PC-3 (cell line): ENCODE results near the gene GAL. TPM values are rescaled to one million over a fixed set of nuclear protein-coding genes. Genes with fewer than 3 reads are reported as not detected.

ENCODE experiments used
- ATAC-seq: fragments of 200-7000 bp; cut with Tn5 transposase; 2 replicates; pipeline ENCODE4 v1.9.1; 2020; ENCODE audit warnings: mild to moderate bottlenecking, moderate library complexity
- BruUV-seq: library from RNA; stranded (reverse); fragments of 400-500 nt; replicated peaks from 2 replicates; lab custom pipeline; 2021; lab: Mats Ljungman, UMichigan
- CTCF ChIA-PET: fragments of 300-600 bp; sonication (Branson Sonifier 250); formaldehyde crosslinking; loops from one replicate; lab custom pipeline; 2022; ENCODE audit warnings: antibody characterized with exemption; lab: Charles Lee
- POLR2A ChIA-PET: fragments of 300-600 bp; sonication (Branson Sonifier 250); formaldehyde crosslinking; loops from one replicate; lab custom pipeline; 2022; ENCODE audit warnings: antibody characterized with exemption; ENCODE audit not compliant: unreplicated experiment; lab: Charles Lee
- DNase-seq: peaks from one replicate; pipeline ENCODE4 v3.0.0-alpha.2; 2015
- H2AFZ ChIP-seq: fragments of 300-600 bp; sonication (generic); 2 replicates; pipeline ENCODE4 v1.6.0; 2016; ENCODE audit warnings: antibody characterized with exemption, low read length
- H3F3A ChIP-seq: fragments of 300-600 bp; sonication (generic); one replicate; pipeline ENCODE4 v1.6.0; 2017; ENCODE audit warnings: antibody characterized with exemption, low read length, control low read depth, mild to moderate bottlenecking; ENCODE audit not compliant: unreplicated experiment
- H3K27ac ChIP-seq: fragments of 300-600 bp; sonication (generic); 2 replicates; pipeline ENCODE4 v1.5.1; 2016; ENCODE audit warnings: mild to moderate bottlenecking, low read length
- H3K27me3 ChIP-seq: fragments of 300-600 bp; sonication (generic); 2 replicates; pipeline ENCODE4 v1.6.1; 2016; ENCODE audit warnings: low read length, mixed read lengths
- H3K36me3 ChIP-seq: fragments of 300-600 bp; sonication (generic); 2 replicates; pipeline ENCODE4 v1.6.1; 2016; ENCODE audit warnings: low read depth, mixed run types, low read length, mixed read lengths
- H3K4me1 ChIP-seq: fragments of 300-600 bp; sonication (generic); 2 replicates; pipeline ENCODE4 v1.5.1; 2016; ENCODE audit warnings: low read length; ENCODE audit not compliant: insufficient read depth
- H3K4me2 ChIP-seq: fragments of 300-600 bp; sonication (generic); 2 replicates; pipeline ENCODE4 v1.6.0; 2016; ENCODE audit warnings: low read length
- H3K4me3 ChIP-seq: fragments of 300-600 bp; sonication (generic); 2 replicates; pipeline ENCODE4 v1.5.1; 2016; ENCODE audit warnings: mild to moderate bottlenecking, low read length, mixed read lengths
- H3K79me2 ChIP-seq: fragments of 300-600 bp; sonication (generic); 2 replicates; pipeline ENCODE4 v1.6.1; 2017; ENCODE audit warnings: low read length, mixed read lengths
- H3K9ac ChIP-seq: fragments of 300-600 bp; sonication (generic); 2 replicates; pipeline ENCODE4 v1.6.0; 2016; ENCODE audit warnings: mild to moderate bottlenecking, low read length
- H3K9me2 ChIP-seq: fragments of 300-600 bp; sonication (generic); replicated peaks from 2 replicates; pipeline ENCODE4 v1.6.1; 2016; ENCODE audit warnings: mixed run types, low read length, mixed read lengths
- H3K9me3 ChIP-seq: fragments of 300-600 bp; sonication (generic); 2 replicates; pipeline ENCODE4 v1.6.1; 2016; ENCODE audit warnings: low read length, mixed read lengths
- H4K20me1 ChIP-seq: fragments of 300-600 bp; sonication (generic); 2 replicates; pipeline ENCODE4 v1.6.1; 2016; ENCODE audit warnings: low read length, mixed read lengths
- CTCF ChIP-seq: fragments of 300-600 bp; sonication (generic); conservative IDR thresholded peaks from 2 replicates; pipeline ENCODE4 v1.5.1; 2017; ENCODE audit warnings: antibody characterized with exemption, low read depth, mild to moderate bottlenecking, low read length
- EZH2 ChIP-seq: fragments of 300-600 bp; sonication (generic); IDR thresholded peaks from one replicate; pipeline ENCODE4 v1.6.1; 2017; ENCODE audit warnings: antibody characterized with exemption, mild to moderate bottlenecking, low read length; ENCODE audit not compliant: unreplicated experiment
- EZH2phosphoT487 ChIP-seq: fragments of 300-600 bp; sonication (generic); IDR thresholded peaks from 2 replicates; pipeline ENCODE4 v1.6.1; 2018; ENCODE audit warnings: mild to moderate bottlenecking, antibody characterized with exemption, low read length, borderline replicate concordance
- intact Hi-C: fragments of 100-400 bp; cut with micrococcal nuclease; formaldehyde crosslinking; loops from 2 replicates; pipeline ENCODE4 v1.9.0; 2023
- total RNA-seq: library from RNA; depleted of rRNA; stranded (reverse); fragments of >200 nt; gene quantifications from 2 replicates; pipeline ENCODE4 v1.2.3, GENCODE V29; 2014

GAL gene
- total RNA-seq, 1 experiment from 2014 or later = 32.2 TPM

DNA sequence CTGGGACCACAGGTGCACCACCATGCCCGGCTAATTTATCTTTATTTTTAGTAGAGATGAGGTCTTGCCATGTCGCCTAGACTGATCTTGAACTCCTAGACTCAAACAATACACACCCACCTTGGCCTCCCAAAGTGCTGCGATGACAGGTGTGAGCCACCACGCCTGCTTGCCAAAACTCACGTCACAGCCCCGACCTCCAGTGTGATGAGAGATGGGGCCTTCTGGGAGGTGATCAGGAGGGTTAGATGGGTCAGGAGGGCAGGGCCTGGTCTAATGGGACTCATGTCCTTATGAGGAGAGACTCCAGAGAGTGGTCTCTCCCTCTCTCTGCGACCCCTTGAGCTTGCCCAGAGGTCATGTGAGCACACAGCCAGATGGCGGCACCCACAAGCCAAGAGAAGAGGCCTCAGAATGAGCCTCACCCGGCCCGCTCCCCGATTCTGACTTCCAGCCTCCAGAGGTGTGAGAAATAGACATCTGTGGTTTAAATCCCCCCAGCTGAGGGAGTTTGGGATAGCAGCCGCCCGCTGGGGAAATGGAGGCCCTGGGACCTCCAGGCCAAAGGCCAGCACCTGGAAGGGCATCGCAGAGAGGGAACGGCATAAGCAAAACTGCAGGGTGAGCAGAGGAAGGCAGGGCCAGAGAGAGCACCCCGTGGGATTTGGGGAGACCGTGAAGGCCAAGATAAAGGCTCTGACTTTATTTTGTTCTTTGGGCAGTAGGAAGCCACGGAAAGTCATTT, 24.1 kb upstream of the GAL start:
- H3K9me3 ChIP-seq = no peaks in the 10 kb centered on the region
- H3K27ac ChIP-seq = no peak overlapping the region
- no peak for DNase-seq
- intact Hi-C loops = no loop called here
- peaks cover 6% of the 10 kb centered on the region for H3K4me1 ChIP-seq
- H3K27me3 ChIP-seq = peaks cover 8% of the 10 kb centered on the region; the same call in 1 of the 2 replicates
- H3K4me2 ChIP-seq = no peak overlapping the region
- no peak overlapping the region for H3K9ac ChIP-seq
- POLR2A ChIA-PET = no interaction called here
- no peak overlapping the region for H3K4me3 ChIP-seq
- no peaks in the 10 kb centered on the region for H4K20me1 ChIP-seq
- TF ChIP-seq EZH2phosphoT487 = no peak
- no peaks in the 10 kb centered on the region for H3F3A ChIP-seq
- CTCF ChIA-PET = no interaction called here
- H3K9me2 ChIP-seq = no peaks in the 10 kb centered on the region
- ATAC-seq = no peak
- no peaks in the 10 kb centered on the region for H3K79me2 ChIP-seq
- no peak overlapping the region for H2AFZ ChIP-seq
- H3K36me3 ChIP-seq = no peaks in the 10 kb centered on the region
- no TSS peak for BruUV-seq

DNA sequence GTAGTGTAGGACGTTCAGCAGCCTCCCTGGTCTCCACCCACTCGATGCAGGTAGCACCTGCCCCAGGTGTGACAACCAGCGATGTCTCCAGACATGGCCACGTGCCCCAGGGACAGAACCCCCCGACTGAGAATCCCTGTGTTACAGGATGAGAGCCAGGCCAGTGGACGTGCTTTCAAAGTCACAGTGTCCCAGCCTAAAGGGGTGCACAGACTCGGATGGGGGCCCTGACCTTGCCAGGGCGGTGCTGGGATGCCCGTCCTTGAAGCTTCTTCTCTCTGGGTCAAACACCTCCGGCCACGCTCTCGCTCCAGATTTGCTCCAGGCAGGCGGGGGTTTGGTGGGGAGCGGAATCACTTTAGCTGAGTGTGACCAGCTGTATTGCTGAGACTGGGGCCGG, 23.3 kb upstream of the GAL start:
- Histone ChIP-seq H4K20me1 (no peaks in the 10 kb centered on the region), H3K4me3 (no peak overlapping the region), H3K36me3 (no peaks in the 10 kb centered on the region), H3F3A (no peaks in the 10 kb centered on the region), H3K27ac (no peak overlapping the region), H3K9me3 (no peaks in the 10 kb centered on the region), H3K4me1 (peaks cover 6% of the 10 kb centered on the region), H3K4me2 (no peak overlapping the region), H3K79me2 (no peaks in the 10 kb centered on the region), H3K9me2 (no peaks in the 10 kb centered on the region), H3K27me3 (peaks cover 8% of the 10 kb centered on the region; the same call in 1 of the 2 replicates), H3K9ac (no peak overlapping the region), H2AFZ (no peak overlapping the region)
- POLR2A ChIA-PET = no interaction called here
- DNase-seq (no peak), ATAC-seq (no peak)
- intact Hi-C loops = no loop called here
- BruUV-seq = no TSS peak
- TF ChIP-seq CTCF (no peak), EZH2phosphoT487 (no peak), EZH2 (no peak)
- CTCF ChIA-PET = no interaction called here

GRCh38 chr11:68661697-68662603, 22.4 kb upstream of the GAL start:
- ChIA-PET CTCF (no interaction called here), POLR2A (no interaction called here)
- no peaks in the 10 kb centered on the region for H3K36me3 ChIP-seq
- H3F3A ChIP-seq = no peaks in the 10 kb centered on the region
- H4K20me1 ChIP-seq = no peaks in the 10 kb centered on the region
- H3K79me2 ChIP-seq = no peaks in the 10 kb centered on the region
- intact Hi-C loops = no loop called here
- no peaks in the 10 kb centered on the region for H3K9me3 ChIP-seq
- H3K27ac ChIP-seq = no peak overlapping the region
- no peak overlapping the region for H3K4me2 ChIP-seq
- H3K4me3 ChIP-seq = no peak overlapping the region
- H3K4me1 ChIP-seq = peaks cover 6% of the 10 kb centered on the region
- TF ChIP-seq EZH2phosphoT487 = no peak
- no peak for TF ChIP-seq EZH2
- TF ChIP-seq CTCF = no peak
- peaks cover 8% of the 10 kb centered on the region; the same call in 1 of the 2 replicates for H3K27me3 ChIP-seq
- no TSS peak for BruUV-seq
- H2AFZ ChIP-seq = no peak overlapping the region
- no peak overlapping the region for H3K9ac ChIP-seq
- H3K9me2 ChIP-seq = no peaks in the 10 kb centered on the region
- DNase-seq (no peak), ATAC-seq (no peak)
